ENCODE measurements around the gene ZMYND8.

DNA sequence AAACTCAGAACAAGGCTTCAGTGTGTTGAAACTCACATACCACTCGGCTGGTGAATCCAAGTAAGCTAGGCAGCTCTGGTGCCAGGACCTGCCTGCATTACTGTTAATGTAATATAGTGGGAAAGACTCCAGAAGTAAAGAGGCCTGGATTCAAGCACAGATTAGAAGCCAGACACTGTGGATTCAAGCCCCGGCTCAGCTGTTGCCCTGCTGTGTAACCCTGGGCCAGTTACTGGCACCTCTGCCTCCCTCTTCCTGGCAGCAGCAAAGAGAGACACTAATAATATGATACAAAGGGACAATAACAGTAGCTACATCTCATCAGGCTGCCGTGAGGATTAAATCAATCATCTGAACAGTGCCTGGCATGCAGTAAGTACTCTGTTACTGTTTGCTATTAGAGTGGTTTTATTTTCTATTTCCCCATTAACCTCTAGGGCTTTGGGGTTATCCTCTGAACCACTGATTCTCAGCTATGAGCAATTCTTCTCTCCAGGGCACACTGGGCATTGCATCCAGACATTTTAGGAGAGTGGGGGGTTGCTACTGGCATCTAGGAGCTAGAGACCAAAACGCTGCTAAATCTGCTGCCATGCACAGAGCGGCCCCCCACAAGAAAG lies 92.9 kb downstream of the ZMYND8 start:
- TF ChIP-seq REST (IDR thresholded peaks at IDR 0.05; ENCODE audit: insufficient read depth in 1 of 2, low read depth in 2 of 2, low read length in 2 of 2) (no peak), POLR2AphosphoS5 (IDR thresholded peaks at IDR 0.05; ENCODE audit: low read depth, low read length) (no peak), TAF1 (IDR thresholded peaks at IDR 0.05; ENCODE audit: borderline replicate concordance, insufficient read depth, low read length) (no peak), SIN3A (IDR thresholded peaks at IDR 0.05; ENCODE audit: borderline replicate concordance, insufficient read depth, low read length) (no peak), FOXP2 (optimal IDR thresholded peaks at IDR 0.05; ENCODE audit: borderline replicate concordance, extremely low read depth, extremely low read length, insufficient read depth) (no peak)

Data from PFSK-1 (cell line).